SU-DHL-6 (cell line): Measurements from ENCODE around the gene OBSCN.

Source experiments
- EZH2phosphoT487 ChIP-seq: fragments of 200-600 bp; sonication (generic), shearing (Covaris generic); conservative IDR thresholded peaks from 2 replicates; pipeline ENCODE4 v1.6.1; 2018; ENCODE audit warnings: mild to moderate bottlenecking, antibody characterized with exemption, low read length, moderate library complexity, mixed read lengths
- TF ChIP-seq, protein P1 (sequence below): fragments of 200-600 bp; sonication (generic); IDR thresholded peaks from one replicate; pipeline ENCODE4 v1.5.1; 2017; ENCODE audit warnings: antibody characterized with exemption, mild to moderate bottlenecking, low read length, moderate library complexity; ENCODE audit not compliant: insufficient read depth, poor library complexity, severe bottlenecking

DNA sequence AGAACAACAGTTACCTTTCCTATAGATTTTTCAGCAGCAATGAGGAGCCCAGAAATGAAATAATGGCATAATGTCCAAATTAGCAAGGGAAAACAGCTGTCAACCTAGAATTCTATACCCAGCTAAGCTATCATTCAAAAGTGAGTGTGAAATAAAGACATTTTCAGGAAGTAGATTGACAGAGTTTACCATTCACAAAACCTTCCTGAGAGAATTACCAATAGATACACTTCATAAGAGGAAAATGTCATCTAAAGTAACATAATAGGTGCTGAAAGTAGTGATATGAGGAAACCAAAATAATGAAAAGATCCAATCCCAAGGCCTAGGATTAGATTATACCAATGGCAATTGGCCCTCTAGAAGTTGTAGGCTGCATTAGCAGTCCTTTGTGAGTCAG lies 34.6 kb downstream of the OBSCN start:
- TF ChIP-seq, protein P1, sequence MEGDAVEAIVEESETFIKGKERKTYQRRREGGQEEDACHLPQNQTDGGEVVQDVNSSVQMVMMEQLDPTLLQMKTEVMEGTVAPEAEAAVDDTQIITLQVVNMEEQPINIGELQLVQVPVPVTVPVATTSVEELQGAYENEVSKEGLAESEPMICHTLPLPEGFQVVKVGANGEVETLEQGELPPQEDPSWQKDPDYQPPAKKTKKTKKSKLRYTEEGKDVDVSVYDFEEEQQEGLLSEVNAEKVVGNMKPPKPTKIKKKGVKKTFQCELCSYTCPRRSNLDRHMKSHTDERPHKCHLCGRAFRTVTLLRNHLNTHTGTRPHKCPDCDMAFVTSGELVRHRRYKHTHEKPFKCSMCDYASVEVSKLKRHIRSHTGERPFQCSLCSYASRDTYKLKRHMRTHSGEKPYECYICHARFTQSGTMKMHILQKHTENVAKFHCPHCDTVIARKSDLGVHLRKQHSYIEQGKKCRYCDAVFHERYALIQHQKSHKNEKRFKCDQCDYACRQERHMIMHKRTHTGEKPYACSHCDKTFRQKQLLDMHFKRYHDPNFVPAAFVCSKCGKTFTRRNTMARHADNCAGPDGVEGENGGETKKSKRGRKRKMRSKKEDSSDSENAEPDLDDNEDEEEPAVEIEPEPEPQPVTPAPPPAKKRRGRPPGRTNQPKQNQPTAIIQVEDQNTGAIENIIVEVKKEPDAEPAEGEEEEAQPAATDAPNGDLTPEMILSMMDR, result no peak
- TF ChIP-seq EZH2phosphoT487, result no peak
